Measurements from ENCODE around the gene TDP1. TPM values are rescaled to one million over a fixed set of nuclear protein-coding genes. Genes with fewer than 3 reads are reported as not detected.
"Not testable (repeated sequence)": the region's sequence is repeated elsewhere in the genome, so short reads cannot be mapped to it uniquely, and the experiment has no call there.

The TDP1 gene
- total RNA-seq, 2 donors from 2014 or later = 50.0 to 77.9 TPM

DNA sequence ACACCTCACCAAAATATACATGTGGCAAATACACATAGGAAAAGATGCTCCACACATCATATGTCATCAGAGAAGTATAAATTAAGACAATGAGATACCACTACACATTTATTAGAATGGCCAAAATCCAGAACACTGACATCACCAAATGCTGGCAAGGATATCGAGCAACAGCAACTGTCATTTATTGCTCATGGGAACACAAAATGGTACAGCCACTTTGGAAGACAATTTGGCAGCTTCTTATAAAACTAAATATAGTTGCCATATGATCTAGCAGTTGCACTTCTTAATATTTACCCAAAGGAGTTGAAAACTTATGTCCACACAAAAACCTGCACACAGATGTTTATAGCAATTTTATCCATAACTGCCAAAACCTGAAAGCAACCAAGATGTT, 99.1 kb downstream of the TDP1 start:
- H3K36me3 Mint-ChIP-seq = peaks cover 5% of the 10 kb centered on the region
- no peak for DNase-seq (ENCODE audit: low spot score)
- H3K27ac Mint-ChIP-seq = no peak overlapping the region
- H3K9me3 Mint-ChIP-seq = no peaks in the 10 kb centered on the region
- peaks cover 14% of the 10 kb centered on the region in 2 donors for H3K4me1 Mint-ChIP-seq (ENCODE audit: low read depth in 2 of 2)
- peaks cover 52 to 76% of the 10 kb centered on the region in 2 donors for H3K27me3 Mint-ChIP-seq
- H3K4me3 Mint-ChIP-seq = no peak overlapping the region
- ATAC-seq = no peak

- H3K4me3 Mint-ChIP-seq = no peak overlapping the region
- H3K27me3 Mint-ChIP-seq = peaks cover 45 to 68% of the 10 kb centered on the region in 2 donors
- H3K27ac Mint-ChIP-seq = no peak overlapping the region
- no peak for DNase-seq (ENCODE audit: low spot score)
- H3K9me3 Mint-ChIP-seq = no peaks in the 10 kb centered on the region
- peaks cover 14 to 15% of the 10 kb centered on the region in 2 donors for H3K4me1 Mint-ChIP-seq (ENCODE audit: low read depth in 2 of 2)
- H3K36me3 Mint-ChIP-seq = peaks cover 5% of the 10 kb centered on the region
- ATAC-seq = no peak
Measured at GRCh38 chr14:90056826-90057225, 101.1 kb downstream of the TDP1 start.

DNA sequence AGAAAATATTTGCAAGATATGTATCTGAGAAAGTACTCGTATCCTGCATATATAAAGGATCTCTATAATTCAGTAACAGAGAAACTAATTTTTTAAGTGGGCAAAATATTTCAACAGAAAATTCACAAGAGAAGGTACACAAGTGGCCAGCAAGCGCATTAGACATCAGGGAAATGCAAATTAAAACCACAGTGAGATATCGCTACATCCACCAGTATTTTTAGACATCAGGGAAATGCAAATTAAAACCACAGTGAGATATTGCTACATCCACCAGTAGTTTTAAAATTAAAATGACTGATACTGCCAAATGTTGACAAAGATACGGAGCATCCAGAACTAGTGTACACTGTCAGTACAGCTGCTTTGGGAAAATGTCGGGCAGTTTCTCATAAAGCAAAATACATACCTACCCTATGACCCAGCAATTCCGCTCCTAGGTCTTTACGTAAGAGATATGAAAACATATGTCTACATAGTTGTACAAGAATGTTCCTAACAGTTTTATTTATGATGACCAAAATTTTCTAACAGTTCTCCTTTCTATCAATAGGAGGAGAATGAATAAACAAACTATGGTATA, 103.2 kb downstream of the TDP1 start:
- H3K36me3 Mint-ChIP-seq = peaks cover 11% of the 10 kb centered on the region
- H3K4me3 Mint-ChIP-seq = peak overlapping the region; percentile 56
- H3K27me3 Mint-ChIP-seq = peaks cover 48 to 64% of the 10 kb centered on the region in 2 donors
- ATAC-seq = peak; percentile 59 to 85
- H3K27ac Mint-ChIP-seq = peak overlapping the region in 1 of 2 donors; percentile 78
- H3K4me1 Mint-ChIP-seq (ENCODE audit: low read depth in 2 of 2) = peaks cover 25 to 26% of the 10 kb centered on the region in 2 donors
- no peak for DNase-seq (ENCODE audit: low spot score)
- no peaks in the 10 kb centered on the region for H3K9me3 Mint-ChIP-seq

- DNase-seq (ENCODE audit: low spot score) = peak; percentile 68
- Mint-ChIP-seq H3K27me3 (peaks cover 48 to 64% of the 10 kb centered on the region in 2 donors), H3K9me3 (no peaks in the 10 kb centered on the region), H3K4me3 (peak overlapping the region; percentile 70), H3K27ac (no peak overlapping the region), H3K4me1 (ENCODE audit: low read depth in 2 of 2) (peaks cover 25 to 26% of the 10 kb centered on the region in 2 donors), H3K36me3 (peaks cover 11% of the 10 kb centered on the region)
- peak; percentile 79 for ATAC-seq
Measured at GRCh38 chr14:90060312-90060964, 104.7 kb downstream of the TDP1 start.

GRCh38 chr14:90060965-90061684, 105.4 kb downstream of the TDP1 start:
- H3K27me3 Mint-ChIP-seq = peaks cover 46 to 59% of the 10 kb centered on the region in 2 donors
- no peaks in the 10 kb centered on the region for H3K9me3 Mint-ChIP-seq
- ATAC-seq (peak; percentile 28 to 34), DNase-seq (ENCODE audit: low spot score) (no peak)
- peak overlapping the region; percentile 70 for H3K4me3 Mint-ChIP-seq
- H3K4me1 Mint-ChIP-seq (ENCODE audit: low read depth in 2 of 2) = peaks cover 25 to 26% of the 10 kb centered on the region in 2 donors
- peaks cover 11% of the 10 kb centered on the region for H3K36me3 Mint-ChIP-seq
- H3K27ac Mint-ChIP-seq = no peak overlapping the region

- H3K27me3 Mint-ChIP-seq = peaks cover 43 to 57% of the 10 kb centered on the region in 2 donors
- ATAC-seq (no peak), DNase-seq (ENCODE audit: low spot score) (no peak)
- H3K4me3 Mint-ChIP-seq = peak within 1 kb of the TSS; percentile 81
- no peak within 1 kb of the TSS for H3K27ac Mint-ChIP-seq
- H3K9me3 Mint-ChIP-seq = no peaks in the 10 kb centered on the region
- H3K4me1 Mint-ChIP-seq (ENCODE audit: low read depth in 2 of 2) = peaks cover 25 to 26% of the 10 kb centered on the region in 2 donors
- H3K36me3 Mint-ChIP-seq = peaks cover 11% of the 10 kb centered on the region
Measured at GRCh38 chr14:90061685-90062126, 106.0 kb downstream of the TDP1 start, which contains the start of gene KCNK13. KCNK13 (plus strand) TSS chr14:90061994; CDS start chr14:90062206, 212 bp downstream.

GRCh38 chr14:90062127-90062794, 106.5 kb downstream of the TDP1 start:
- peaks cover 11% of the 10 kb centered on the region for H3K36me3 Mint-ChIP-seq
- peaks cover 42 to 55% of the 10 kb centered on the region in 2 donors for H3K27me3 Mint-ChIP-seq
- H3K4me3 Mint-ChIP-seq = peak overlapping the region; percentile 81
- H3K4me1 Mint-ChIP-seq (ENCODE audit: low read depth in 2 of 2) = peaks cover 25 to 26% of the 10 kb centered on the region in 2 donors
- ATAC-seq (no peak), DNase-seq (ENCODE audit: low spot score) (no peak)
- no peak overlapping the region for H3K27ac Mint-ChIP-seq
- H3K9me3 Mint-ChIP-seq = no peaks in the 10 kb centered on the region

- peaks cover 11% of the 10 kb centered on the region for H3K36me3 Mint-ChIP-seq
- peaks cover 47 to 59% of the 10 kb centered on the region in 2 donors for H3K27me3 Mint-ChIP-seq
- no peaks in the 10 kb centered on the region for H3K9me3 Mint-ChIP-seq
- H3K27ac Mint-ChIP-seq = no peak overlapping the region
- H3K4me1 Mint-ChIP-seq (ENCODE audit: low read depth in 2 of 2) = peaks cover 25 to 26% of the 10 kb centered on the region in 2 donors
- no peak for DNase-seq (ENCODE audit: low spot score)
- no peak for ATAC-seq
- H3K4me3 Mint-ChIP-seq = peak overlapping the region; percentile 81
Measured at GRCh38 chr14:90062822-90063539, 107.3 kb downstream of the TDP1 start.

GRCh38 chr14:90072350-90072749, 116.6 kb downstream of the TDP1 start:
- DNase-seq (ENCODE audit: low spot score) = no peak
- no peaks in the 10 kb centered on the region for H3K36me3 Mint-ChIP-seq
- peak in 1 of 2 donors; percentile 57 for ATAC-seq
- H3K4me1 Mint-ChIP-seq (ENCODE audit: low read depth in 2 of 2) = no peaks in the 10 kb centered on the region
- no peaks in the 10 kb centered on the region for H3K9me3 Mint-ChIP-seq
- no peak overlapping the region for H3K27ac Mint-ChIP-seq
- peaks cover 31 to 55% of the 10 kb centered on the region in 2 donors for H3K27me3 Mint-ChIP-seq
- no peak overlapping the region for H3K4me3 Mint-ChIP-seq

- DNase-seq (ENCODE audit: low spot score) (no peak), ATAC-seq (no peak)
- Mint-ChIP-seq H3K4me3 (no peak overlapping the region), H3K36me3 (no peaks in the 10 kb centered on the region), H3K27me3 (peaks cover 31 to 75% of the 10 kb centered on the region in 2 donors), H3K27ac (no peak overlapping the region), H3K4me1 (ENCODE audit: low read depth in 2 of 2) (no peaks in the 10 kb centered on the region), H3K9me3 (no peaks in the 10 kb centered on the region)
Measured at GRCh38 chr14:90079576-90079975, 123.8 kb downstream of the TDP1 start.

DNA sequence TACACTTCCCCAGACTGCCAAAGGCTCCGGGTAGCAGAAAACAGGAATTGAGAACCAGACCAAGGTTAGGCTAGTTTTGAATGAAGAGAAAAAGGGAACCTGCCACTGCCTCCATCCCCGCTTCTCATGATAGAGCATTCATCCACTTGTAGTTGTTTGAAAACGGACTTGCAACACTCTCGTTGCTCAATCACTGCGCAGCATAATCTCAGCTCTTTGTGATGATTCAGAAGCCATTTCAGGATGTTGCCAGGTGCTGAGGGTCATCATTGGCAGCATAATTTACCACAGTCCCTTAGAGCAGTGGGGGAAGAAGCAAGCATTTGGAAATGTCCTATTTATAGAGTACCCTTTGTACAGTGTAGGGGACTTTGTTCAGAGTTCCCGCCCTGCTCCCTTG, 131.7 kb downstream of the TDP1 start:
- Mint-ChIP-seq H3K27ac (no peak overlapping the region), H3K36me3 (peaks cover 5% of the 10 kb centered on the region), H3K4me1 (ENCODE audit: low read depth in 2 of 2) (peaks cover 4 to 10% of the 10 kb centered on the region in 2 donors), H3K27me3 (peaks cover 23 to 58% of the 10 kb centered on the region in 2 donors), H3K4me3 (no peak overlapping the region), H3K9me3 (peaks cover 3% of the 10 kb centered on the region)
- ATAC-seq (peak; percentile 85 to 90), DNase-seq (ENCODE audit: low spot score) (no peak)

DNA sequence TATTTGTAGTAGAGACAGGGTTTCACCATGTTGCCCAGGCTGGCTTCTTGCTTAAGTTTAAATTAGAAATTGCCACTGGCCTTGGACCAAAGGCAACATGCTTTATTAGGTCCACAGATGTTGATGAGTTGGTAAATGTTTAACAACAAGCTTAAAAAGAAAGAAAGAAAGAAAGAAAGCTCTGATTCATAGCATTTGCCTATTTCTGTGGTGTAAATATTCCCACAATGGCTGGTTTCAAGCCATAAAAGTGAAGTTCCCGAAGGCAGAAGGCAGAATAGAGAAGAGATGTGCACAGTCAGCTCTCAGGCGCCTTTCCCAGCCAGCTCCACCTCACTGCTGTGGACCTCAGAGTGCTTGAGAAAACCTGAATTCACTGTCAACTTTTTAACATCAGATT, 132.4 kb downstream of the TDP1 start:
- Mint-ChIP-seq H3K4me3 (no peak overlapping the region), H3K27me3 (peaks cover 21 to 53% of the 10 kb centered on the region in 2 donors), H3K27ac (no peak overlapping the region), H3K4me1 (ENCODE audit: low read depth in 2 of 2) (peaks cover 8 to 14% of the 10 kb centered on the region in 2 donors), H3K36me3 (peaks cover 5% of the 10 kb centered on the region), H3K9me3 (peaks cover 3% of the 10 kb centered on the region)
- ATAC-seq (no peak), DNase-seq (ENCODE audit: low spot score) (no peak)

DNA sequence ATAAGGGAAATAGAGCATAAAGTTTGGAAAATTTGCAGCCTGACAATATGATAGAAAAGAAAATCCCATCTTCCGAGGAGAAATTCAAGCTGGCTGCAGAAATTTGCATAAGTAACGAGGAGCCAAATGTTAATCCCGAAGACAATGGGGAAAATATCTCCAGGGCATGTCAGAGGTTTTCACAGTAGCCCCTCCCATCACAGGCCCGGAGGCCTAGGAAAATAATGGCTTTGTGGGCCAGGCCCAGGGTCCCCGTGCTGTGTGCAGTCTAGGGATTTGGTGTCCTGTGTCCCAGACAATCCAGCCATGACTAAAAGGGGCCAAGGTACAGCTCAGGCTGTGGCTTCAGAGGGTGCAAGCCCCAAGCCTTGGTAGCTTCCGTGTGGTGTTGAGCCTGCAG, 133.8 kb downstream of the TDP1 start:
- not testable (repeated sequence) for H3K27ac Mint-ChIP-seq; H3K36me3 Mint-ChIP-seq; H3K4me3 Mint-ChIP-seq; H3K9me3 Mint-ChIP-seq; ATAC-seq; DNase-seq (ENCODE audit: low spot score)
- H3K27me3 Mint-ChIP-seq = peaks cover 21 to 39% of the 10 kb centered on the region in 2 donors
- H3K4me1 Mint-ChIP-seq (ENCODE audit: low read depth in 2 of 2) = peaks cover 19 to 25% of the 10 kb centered on the region in 2 donors

All from natural killer cell treated with Interleukin-12 subunit alpha and Interleukin-12 subunit beta and Interleukin-15 and Interleukin-18, amount 100 ng/mL, for 72 hours (primary cell).